ENCODE measurements around the gene HCAR3.
"Not testable (repeated sequence)": the region's sequence is repeated elsewhere in the genome, so short reads cannot be mapped to it uniquely, and the experiment has no call there.

Gene HCAR3

GRCh38 chr12:122676781-122677180 lies 39.8 kb downstream of the HCAR3 start:
- not testable (repeated sequence) for H3K79me2 ChIP-seq (ENCODE audit: control insufficient read depth, insufficient read depth, low read length); H3K4me1 ChIP-seq (ENCODE audit: control insufficient read depth, low read depth, low read length); H3K4me3 ChIP-seq (ENCODE audit: low read length); H3K9ac ChIP-seq (ENCODE audit: low read length); H3K4me2 ChIP-seq (ENCODE audit: low read length); H3K27ac ChIP-seq (ENCODE audit: low read depth, low read length); H2BK15ac ChIP-seq (replicated peaks; ENCODE audit: low read depth); H3K23ac ChIP-seq (ENCODE audit: low read length); H3K56ac ChIP-seq (ENCODE audit: low read length); H2BK120ac ChIP-seq (ENCODE audit: low read depth, low read length); DNase-seq; H3K79me1 ChIP-seq (ENCODE audit: low read length); H2BK5ac ChIP-seq (ENCODE audit: low read length); H3K27me3 ChIP-seq (ENCODE audit: insufficient read depth, low read length, poor library complexity); H3K4ac ChIP-seq (ENCODE audit: low read depth, low read length); H4K5ac ChIP-seq (ENCODE audit: low read length); H2AK5ac ChIP-seq (ENCODE audit: low read length); H4K8ac ChIP-seq (ENCODE audit: low read depth, low read length); H3K36me3 ChIP-seq (ENCODE audit: control insufficient read depth, insufficient read depth, low read length); H3K18ac ChIP-seq (ENCODE audit: low read length)
- no CpG with 5 or more reads among the region's 32 CpGs for WGBS (ENCODE audit: extremely low coverage, insufficient coverage, low lambda C conversion rate)

- not testable (repeated sequence) for H3K79me2 ChIP-seq (ENCODE audit: control insufficient read depth, insufficient read depth, low read length); H2BK5ac ChIP-seq (ENCODE audit: low read length); H2BK120ac ChIP-seq (ENCODE audit: low read depth, low read length); H4K8ac ChIP-seq (ENCODE audit: low read depth, low read length); H4K5ac ChIP-seq (ENCODE audit: low read length); H3K79me1 ChIP-seq (ENCODE audit: low read length); H3K36me3 ChIP-seq (ENCODE audit: control insufficient read depth, insufficient read depth, low read length); DNase-seq; H2BK15ac ChIP-seq (replicated peaks; ENCODE audit: low read depth); H3K4ac ChIP-seq (ENCODE audit: low read depth, low read length); H3K27ac ChIP-seq (ENCODE audit: low read depth, low read length); H3K4me2 ChIP-seq (ENCODE audit: low read length); H3K27me3 ChIP-seq (ENCODE audit: insufficient read depth, low read length, poor library complexity); H3K9ac ChIP-seq (ENCODE audit: low read length); H3K4me1 ChIP-seq (ENCODE audit: control insufficient read depth, low read depth, low read length); H2AK5ac ChIP-seq (ENCODE audit: low read length); H3K18ac ChIP-seq (ENCODE audit: low read length); H3K56ac ChIP-seq (ENCODE audit: low read length); H3K4me3 ChIP-seq (ENCODE audit: low read length); H3K23ac ChIP-seq (ENCODE audit: low read length)
- WGBS (ENCODE audit: extremely low coverage, insufficient coverage, low lambda C conversion rate) = no CpG with 5 or more reads among the region's 8 CpGs
These were observed 40.6 kb downstream of the HCAR3 start for GRCh38 chr12:122676015-122676414.

- no peak overlapping the region for H2AK5ac ChIP-seq (ENCODE audit: low read length)
- H2BK5ac ChIP-seq (ENCODE audit: low read length) = no peak overlapping the region
- no peak overlapping the region for H3K18ac ChIP-seq (ENCODE audit: low read length)
- no peak overlapping the region for H4K8ac ChIP-seq (ENCODE audit: low read depth, low read length)
- no peak overlapping the region for H2BK15ac ChIP-seq (replicated peaks; ENCODE audit: low read depth)
- no peaks in the 10 kb centered on the region for H3K27me3 ChIP-seq (ENCODE audit: insufficient read depth, low read length, poor library complexity)
- no peak overlapping the region for H4K5ac ChIP-seq (ENCODE audit: low read length)
- H3K79me1 ChIP-seq (ENCODE audit: low read length) = no peaks in the 10 kb centered on the region
- no peaks in the 10 kb centered on the region for H3K36me3 ChIP-seq (ENCODE audit: control insufficient read depth, insufficient read depth, low read length)
- H3K27ac ChIP-seq (ENCODE audit: low read depth, low read length) = no peak overlapping the region
- H3K4ac ChIP-seq (ENCODE audit: low read depth, low read length) = no peak overlapping the region
- DNase-seq = no peak
- H3K79me2 ChIP-seq (ENCODE audit: control insufficient read depth, insufficient read depth, low read length) = no peaks in the 10 kb centered on the region
- no peak overlapping the region for H2BK120ac ChIP-seq (ENCODE audit: low read depth, low read length)
- no peak overlapping the region for H3K4me3 ChIP-seq (ENCODE audit: low read length)
- no peak overlapping the region for H3K9ac ChIP-seq (ENCODE audit: low read length)
- no CpG with 5 or more reads among the region's 2 CpGs for WGBS (ENCODE audit: extremely low coverage, insufficient coverage, low lambda C conversion rate)
- H3K4me2 ChIP-seq (ENCODE audit: low read length) = no peak overlapping the region
- H3K56ac ChIP-seq (ENCODE audit: low read length) = no peak overlapping the region
- no peak overlapping the region for H3K23ac ChIP-seq (ENCODE audit: low read length)
- no peaks in the 10 kb centered on the region for H3K4me1 ChIP-seq (ENCODE audit: control insufficient read depth, low read depth, low read length)
These were observed 44.1 kb downstream of the HCAR3 start for GRCh38 chr12:122672515-122672914.

DNA sequence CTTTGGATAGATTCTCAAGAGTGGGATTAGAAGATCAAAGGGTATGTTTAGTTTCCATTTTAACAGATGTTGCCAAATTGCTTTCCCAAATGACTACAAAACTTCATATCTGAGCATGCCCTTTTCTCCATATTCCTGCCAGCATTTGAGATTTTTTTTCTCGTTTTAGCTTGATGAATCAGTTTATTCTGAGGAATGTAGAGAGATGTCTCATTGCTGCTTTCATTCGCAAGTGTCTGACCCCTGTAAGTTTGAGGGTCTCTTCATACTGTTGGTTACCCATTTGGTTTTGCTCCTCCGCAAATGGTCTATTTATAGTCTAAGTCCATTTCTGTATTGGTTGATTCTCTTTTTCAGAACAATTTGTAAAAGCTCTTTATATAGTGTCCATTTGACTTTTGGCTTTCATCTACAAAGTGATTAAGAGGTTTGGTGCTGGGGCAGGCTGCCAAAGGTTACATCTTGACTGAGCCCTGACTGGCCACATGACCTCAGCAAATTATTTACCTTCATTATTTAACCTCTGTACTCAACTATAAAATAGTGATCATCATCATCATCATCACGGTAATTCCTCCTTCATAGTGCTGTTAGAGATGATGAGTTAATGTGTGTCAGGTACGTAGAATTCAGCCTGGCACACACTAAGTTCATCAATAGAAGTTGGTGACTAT lies 47.1 kb downstream of the HCAR3 start:
- no peak overlapping the region for H2BK15ac ChIP-seq (replicated peaks; ENCODE audit: low read depth)
- H3K79me2 ChIP-seq (ENCODE audit: control insufficient read depth, insufficient read depth, low read length) = no peaks in the 10 kb centered on the region
- H3K18ac ChIP-seq (ENCODE audit: low read length) = no peak overlapping the region
- H2AK5ac ChIP-seq (ENCODE audit: low read length) = no peak overlapping the region
- no peak overlapping the region for H3K23ac ChIP-seq (ENCODE audit: low read length)
- no peak overlapping the region for H3K4ac ChIP-seq (ENCODE audit: low read depth, low read length)
- no peak overlapping the region for H4K5ac ChIP-seq (ENCODE audit: low read length)
- H3K4me1 ChIP-seq (ENCODE audit: control insufficient read depth, low read depth, low read length) = no peaks in the 10 kb centered on the region
- no peak overlapping the region for H2BK120ac ChIP-seq (ENCODE audit: low read depth, low read length)
- H3K56ac ChIP-seq (ENCODE audit: low read length) = no peak overlapping the region
- DNase-seq = no peak
- no peaks in the 10 kb centered on the region for H3K79me1 ChIP-seq (ENCODE audit: low read length)
- H3K4me2 ChIP-seq (ENCODE audit: low read length) = no peak overlapping the region
- H3K4me3 ChIP-seq (ENCODE audit: low read length) = no peak overlapping the region
- no peak overlapping the region for H4K8ac ChIP-seq (ENCODE audit: low read depth, low read length)
- no CpG with 5 or more reads among the region's 5 CpGs for WGBS (ENCODE audit: extremely low coverage, insufficient coverage, low lambda C conversion rate)
- H3K27ac ChIP-seq (ENCODE audit: low read depth, low read length) = no peak overlapping the region
- no peak overlapping the region for H3K9ac ChIP-seq (ENCODE audit: low read length)
- H2BK5ac ChIP-seq (ENCODE audit: low read length) = no peak overlapping the region
- H3K36me3 ChIP-seq (ENCODE audit: control insufficient read depth, insufficient read depth, low read length) = no peaks in the 10 kb centered on the region
- H3K27me3 ChIP-seq (ENCODE audit: insufficient read depth, low read length, poor library complexity) = no peaks in the 10 kb centered on the region

DNA sequence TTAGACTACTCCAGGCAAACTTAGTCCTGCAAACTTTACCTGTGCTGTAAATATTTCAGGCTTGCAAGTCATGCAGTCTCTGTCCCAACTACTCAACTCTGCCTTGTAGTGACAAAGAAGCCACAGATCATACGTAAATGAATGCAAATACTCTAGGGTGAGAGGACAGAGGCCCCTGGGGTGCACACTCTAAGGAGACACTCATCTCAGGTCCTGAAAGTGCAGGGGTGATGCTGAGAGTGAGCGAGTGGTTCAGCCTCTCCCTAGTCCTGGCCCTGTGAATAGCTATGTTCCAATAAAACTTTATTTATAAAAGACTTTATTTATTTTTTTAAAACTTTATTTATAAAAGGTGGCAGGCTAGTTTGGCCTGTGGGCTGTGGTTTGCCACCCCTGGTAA lies 48.3 kb downstream of the HCAR3 start:
- no peak overlapping the region for H2BK5ac ChIP-seq (ENCODE audit: low read length)
- no peak overlapping the region for H3K9ac ChIP-seq (ENCODE audit: low read length)
- DNase-seq = no peak
- no peak overlapping the region for H3K23ac ChIP-seq (ENCODE audit: low read length)
- no peak overlapping the region for H3K27ac ChIP-seq (ENCODE audit: low read depth, low read length)
- H4K5ac ChIP-seq (ENCODE audit: low read length) = no peak overlapping the region
- H3K4ac ChIP-seq (ENCODE audit: low read depth, low read length) = no peak overlapping the region
- H3K27me3 ChIP-seq (ENCODE audit: insufficient read depth, low read length, poor library complexity) = no peaks in the 10 kb centered on the region
- no peak overlapping the region for H3K4me3 ChIP-seq (ENCODE audit: low read length)
- no peaks in the 10 kb centered on the region for H3K36me3 ChIP-seq (ENCODE audit: control insufficient read depth, insufficient read depth, low read length)
- no peak overlapping the region for H2BK120ac ChIP-seq (ENCODE audit: low read depth, low read length)
- H3K79me2 ChIP-seq (ENCODE audit: control insufficient read depth, insufficient read depth, low read length) = no peaks in the 10 kb centered on the region
- no peak overlapping the region for H3K18ac ChIP-seq (ENCODE audit: low read length)
- no peaks in the 10 kb centered on the region for H3K4me1 ChIP-seq (ENCODE audit: control insufficient read depth, low read depth, low read length)
- no peak overlapping the region for H2BK15ac ChIP-seq (replicated peaks; ENCODE audit: low read depth)
- no peak overlapping the region for H3K56ac ChIP-seq (ENCODE audit: low read length)
- no peak overlapping the region for H3K4me2 ChIP-seq (ENCODE audit: low read length)
- H4K8ac ChIP-seq (ENCODE audit: low read depth, low read length) = no peak overlapping the region
- no peaks in the 10 kb centered on the region for H3K79me1 ChIP-seq (ENCODE audit: low read length)
- no peak overlapping the region for H2AK5ac ChIP-seq (ENCODE audit: low read length)
- WGBS (ENCODE audit: extremely low coverage, insufficient coverage, low lambda C conversion rate) = no CpG with 5 or more reads among the region's 2 CpGs

DNA sequence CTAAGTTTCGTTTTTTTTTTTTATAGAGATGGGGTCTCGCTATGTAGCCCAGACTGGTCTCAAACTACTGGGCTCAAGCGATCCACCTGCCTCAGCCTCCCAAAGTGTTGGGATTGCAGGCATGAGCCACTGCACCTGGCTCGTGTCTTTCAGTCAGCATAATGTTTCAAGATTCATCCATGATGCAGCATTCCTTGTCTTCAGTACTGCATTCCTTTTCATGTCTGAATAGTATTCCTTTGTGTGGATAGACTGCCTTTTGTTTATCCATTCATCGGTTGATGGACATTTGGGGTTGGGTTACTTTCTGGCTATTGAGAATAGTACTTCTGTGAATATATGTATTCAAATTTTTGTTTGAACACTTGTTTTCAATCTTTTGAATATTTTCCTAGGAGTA lies 50.9 kb downstream of the HCAR3 start:
- no peak overlapping the region for H2AK5ac ChIP-seq (ENCODE audit: low read length)
- no peak overlapping the region for H3K56ac ChIP-seq (ENCODE audit: low read length)
- no peak overlapping the region for H4K8ac ChIP-seq (ENCODE audit: low read depth, low read length)
- no peak overlapping the region for H3K4me2 ChIP-seq (ENCODE audit: low read length)
- no peaks in the 10 kb centered on the region for H3K36me3 ChIP-seq (ENCODE audit: control insufficient read depth, insufficient read depth, low read length)
- H3K27ac ChIP-seq (ENCODE audit: low read depth, low read length) = no peak overlapping the region
- H3K79me1 ChIP-seq (ENCODE audit: low read length) = no peaks in the 10 kb centered on the region
- no peak overlapping the region for H4K5ac ChIP-seq (ENCODE audit: low read length)
- no peaks in the 10 kb centered on the region for H3K27me3 ChIP-seq (ENCODE audit: insufficient read depth, low read length, poor library complexity)
- no peak overlapping the region for H2BK15ac ChIP-seq (replicated peaks; ENCODE audit: low read depth)
- no peak overlapping the region for H2BK5ac ChIP-seq (ENCODE audit: low read length)
- H3K9ac ChIP-seq (ENCODE audit: low read length) = no peak overlapping the region
- no peaks in the 10 kb centered on the region for H3K79me2 ChIP-seq (ENCODE audit: control insufficient read depth, insufficient read depth, low read length)
- H3K23ac ChIP-seq (ENCODE audit: low read length) = no peak overlapping the region
- no peak for DNase-seq
- WGBS (ENCODE audit: extremely low coverage, insufficient coverage, low lambda C conversion rate) = no CpG with 5 or more reads among the region's 5 CpGs
- no peak overlapping the region for H2BK120ac ChIP-seq (ENCODE audit: low read depth, low read length)
- H3K18ac ChIP-seq (ENCODE audit: low read length) = no peak overlapping the region
- H3K4me1 ChIP-seq (ENCODE audit: control insufficient read depth, low read depth, low read length) = no peaks in the 10 kb centered on the region
- no peak overlapping the region for H3K4me3 ChIP-seq (ENCODE audit: low read length)
- H3K4ac ChIP-seq (ENCODE audit: low read depth, low read length) = no peak overlapping the region
